ENCODE results near the gene NRG2.

DNA sequence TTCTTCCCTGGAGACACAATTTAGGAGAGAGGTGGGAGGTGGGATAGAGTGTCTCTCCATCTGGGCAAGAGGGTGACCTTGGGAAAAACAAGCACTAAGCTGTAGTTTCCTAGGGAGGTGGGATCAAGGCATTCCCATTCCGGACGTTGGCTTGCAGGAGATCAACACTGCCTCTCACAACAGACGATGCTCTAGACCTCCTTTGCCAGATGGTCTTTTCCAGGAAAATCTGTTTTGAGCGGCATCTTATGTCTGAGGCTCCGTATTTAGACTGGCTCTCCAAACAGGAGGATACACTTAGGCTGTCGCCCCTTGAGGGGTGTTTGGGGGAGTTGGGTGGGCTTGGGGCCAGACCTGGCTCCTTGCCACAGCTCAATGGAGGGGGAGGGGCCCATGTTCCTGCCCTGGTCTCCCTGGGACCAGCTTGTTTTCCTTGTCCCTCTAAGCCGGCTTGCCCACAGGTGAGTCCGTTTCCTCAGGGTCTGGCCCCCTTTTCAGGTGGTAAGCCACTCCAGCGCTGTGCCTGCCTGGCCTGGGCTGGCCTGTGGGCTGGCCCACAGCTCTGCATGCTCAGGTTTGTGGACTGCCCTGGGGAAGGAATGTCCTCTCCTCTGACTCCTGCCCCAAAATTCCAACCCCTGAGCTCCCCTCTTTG, 245.1 kb downstream of the NRG2 start:
- no peak for TF ChIP-seq EZH2phosphoT487 (IDR thresholded peaks at IDR 0.05; ENCODE audit: insufficient read depth, low read depth)
- TF ChIP-seq EZH2 (IDR thresholded peaks at IDR 0.05; ENCODE audit: insufficient read depth, poor library complexity, severe bottlenecking) = no peak
